K562 (cell line): ENCODE measurements around the gene SANBR. TPM values are rescaled to one million over a fixed set of nuclear protein-coding genes. Genes with fewer than 3 reads are reported as not detected.

Experiments used
- ARID3B ChIP-seq: fragments of 250-450 bp; sonication (Bioruptor Pico); IDR thresholded peaks from 2 replicates; pipeline ENCODE4 v1.4.0; 2020; ENCODE audit warnings: borderline replicate concordance
- ATF2 ChIP-seq: sonication (generic); formaldehyde crosslinking; IDR thresholded peaks from 2 replicates; pipeline ENCODE4 v1.8.1; 2022; ENCODE audit warnings: missing genetic modification reagents
- CGGBP1 ChIP-seq: fragments of 250-450 bp; sonication (Bioruptor Pico); IDR thresholded peaks from 2 replicates; pipeline ENCODE4 v1.9.0; 2021; ENCODE audit warnings: mild to moderate bottlenecking
- ELF1 ChIP-seq: fragments of 200-800 bp; sonication (Bioruptor generic); IDR thresholded peaks from 2 replicates; pipeline ENCODE4 v1.6.1; 2016; ENCODE audit warnings: missing genetic modification characterization, missing compliant biosample characterization
- MTA1 ChIP-seq: fragments of 450-650 bp; IDR thresholded peaks from 2 replicates; pipeline ENCODE4 v1.6.1; 2017; ENCODE audit warnings: borderline replicate concordance
- PHTF2 ChIP-seq: fragments of 250-450 bp; sonication (Bioruptor Pico); IDR thresholded peaks from 2 replicates; pipeline ENCODE4 v1.5.0; 2021; ENCODE audit warnings: mild to moderate bottlenecking
- POLR2G ChIP-seq: fragments of 200-400 bp; formaldehyde crosslinking; IDR thresholded peaks from 2 replicates; pipeline ENCODE4 v1.6.1; 2017; ENCODE audit warnings: low read depth, mild to moderate bottlenecking, antibody characterized with exemption, low read length, moderate library complexity
- POLR2H ChIP-seq: IDR thresholded peaks from 2 replicates; pipeline ENCODE4 v1.6.1; 2016; ENCODE audit warnings: missing genetic modification characterization, low read depth, mild to moderate bottlenecking, control low read depth, missing compliant biosample characterization, moderate library complexity
- SETDB1 ChIP-seq: IDR thresholded peaks from one replicate; pipeline ENCODE4 v1.6.1; 2012; ENCODE audit warnings: low read length, control low read depth, inconsistent platforms
- SRSF7 ChIP-seq: fragments of 200-400 bp; formaldehyde crosslinking; optimal IDR thresholded peaks from 2 replicates; pipeline ENCODE3; 2017; ENCODE audit warnings: mild to moderate bottlenecking, low read depth, low read length
- TFAP4 ChIP-seq: sonication (generic); formaldehyde crosslinking; IDR thresholded peaks from 2 replicates; pipeline ENCODE4 v1.8.0; 2022; ENCODE audit warnings: missing genetic modification reagents, mild to moderate bottlenecking, moderate library complexity, borderline replicate concordance
- ZBTB5 ChIP-seq: fragments of 450-650 bp; IDR thresholded peaks from 2 replicates; pipeline ENCODE4 v1.6.1; 2017; ENCODE audit warnings: antibody characterized with exemption
- ZC3H8 ChIP-seq: fragments of 450-650 bp; IDR thresholded peaks from 2 replicates; pipeline ENCODE4 v1.6.1; 2017
- ZEB2 ChIP-seq: fragments of 450-650 bp; IDR thresholded peaks from 2 replicates; pipeline ENCODE4 v1.6.1; 2016
- ZNF232 ChIP-seq: sonication (generic); formaldehyde crosslinking; IDR thresholded peaks from 2 replicates; pipeline ENCODE4 v1.8.0; 2022; ENCODE audit warnings: mild to moderate bottlenecking, missing genetic modification reagents
- ZNF445 ChIP-seq: fragments of 250-450 bp; sonication (Bioruptor Pico); IDR thresholded peaks from 2 replicates; pipeline ENCODE4 v1.4.0; 2020; ENCODE audit warnings: low read depth, mild to moderate bottlenecking, moderate library complexity
- ZNF511 ChIP-seq: sonication (generic); formaldehyde crosslinking; IDR thresholded peaks from 2 replicates; pipeline ENCODE4 v1.8.0; 2022; ENCODE audit warnings: mild to moderate bottlenecking, missing genetic modification reagents
- ZNF766 ChIP-seq: fragments of 200-800 bp; sonication (Bioruptor generic); conservative IDR thresholded peaks from 2 replicates; pipeline ENCODE4 v1.6.1; 2016; ENCODE audit warnings: missing genetic modification characterization, missing compliant biosample characterization
- polyA plus RNA-seq, 8 experiments: library from polyadenylated mRNA; depleted of rRNA in 4 of 8; stranded (reverse) in 5 of 8; unstranded in 3 of 8; fragments of >200 nt; fragmentation: Nextera tagmentation in 2 of 8; fragmentation: Illumina TruSeq in 1 of 8; extraction: Ambion mirVana in 2 of 8; extraction: Trizol in 1 of 8; gene quantifications; 2 replicates each; pipeline versions ENCODE4 v1.2.1 to v1.2.3, GENCODE V29; 2011 to 2014; ENCODE audit warnings: inconsistent platforms in 1 of 8, missing spikeins in 1 of 8
- total RNA-seq, 7 experiments: library from RNA; depleted of rRNA in 6 of 7; stranded (reverse); fragments of >200 nt in 6 of 7; fragmentation: Illumina TruSeq in 2 of 7; extraction: Trizol in 2 of 7; gene quantifications; 2 replicates each; pipeline versions ENCODE4 v1.2.1 to v1.2.3, GENCODE V29; 2011 to 2021; ENCODE audit warnings: low replicate concordance in 1 of 7

SANBR gene
- total and polyA plus RNA-seq, 9 of the 15 experiments (the other 6 are each of a cell fraction or from before 2014, with no cell fraction given): 1.5 to 7.7 (median 6.2) TPM

GRCh38 chr2:61017556-61018317 lies 47.9 kb upstream of the SANBR start, which contains the start of the genes PEX13 and PUS10 (continued):
- TF ChIP-seq ELF1 (peak; percentile 3; the same call in 1 of the 2 replicates), ZC3H8 (no peak), TFAP4 (CRISPR knock-in tag) (peak; percentile 91), SRSF7 (no peak), ZNF445 (CRISPR knock-in tag) (no peak), PHTF2 (CRISPR knock-in tag) (no peak), ARID3B (no peak), ZEB2 (no peak), ZNF511 (CRISPR knock-in tag) (no peak), POLR2H (tag) (no peak), MTA1 (no peak), CGGBP1 (CRISPR knock-in tag) (peak; percentile 32; the same call in 1 of the 2 replicates), ATF2 (CRISPR knock-in tag) (no peak), ZNF766 (CRISPR knock-in tag) (no peak; the same call in 1 of the 2 replicates), ZNF232 (CRISPR knock-in tag) (0 out of 2 replicates have a peak, but pooled peaks have one; percentile 14), POLR2G (peak; percentile 94), SETDB1 (no peak), ZBTB5 (peak; percentile 16; the same call in 1 of the 2 replicates)
